ENCODE data around the gene RABGAP1. TPM values are rescaled to one million over a fixed set of nuclear protein-coding genes. Genes with fewer than 3 reads are reported as not detected.

Gene RABGAP1
- total RNA-seq, 2 donors from 2014 or later = 41.9 to 49.7 TPM

GRCh38 chr9:122978601-122979000, 37.8 kb downstream of the RABGAP1 start:
- H3K4me3 ChIP-seq (ENCODE audit: low read length) = no peak overlapping the region
- H3K9ac ChIP-seq (ENCODE audit: extremely low read depth, low read length, poor library complexity, severe bottlenecking) = no peak overlapping the region
- peaks cover 28% of the 10 kb centered on the region for H3K36me3 ChIP-seq (ENCODE audit: control insufficient read depth, insufficient read depth, low read length)
- no peak overlapping the region for H3K4me3 Mint-ChIP-seq
- H3K36me3 Mint-ChIP-seq (ENCODE audit: low read depth) = peaks cover 35% of the 10 kb centered on the region
- H3K4me1 Mint-ChIP-seq = peaks cover 2% of the 10 kb centered on the region
- no peak for DNase-seq
- no peak overlapping the region for H3K27ac ChIP-seq (ENCODE audit: low read depth, low read length)
- no peak for TF ChIP-seq CTCF (conservative IDR thresholded peaks at IDR 0.05)
- H3K9me3 ChIP-seq (ENCODE audit: control insufficient read depth, low read length) = no peaks in the 10 kb centered on the region
- WGBS, 2 experiments (ENCODE audit: insufficient coverage in 1 of 2, insufficient read length in 1 of 2) = 100% methylated on average over 1 of the region's 2 CpGs; no CpG with 5 or more reads in 1 of the 2 experiments
- no peaks in the 10 kb centered on the region for H3K27me3 ChIP-seq (ENCODE audit: control insufficient read depth, insufficient read depth, low read length, poor library complexity, severe bottlenecking)
- H3K9me3 Mint-ChIP-seq = no peaks in the 10 kb centered on the region
- no peaks in the 10 kb centered on the region for H3K4me1 ChIP-seq (ENCODE audit: control insufficient read depth, insufficient read depth, low read length)
- H3K27me3 Mint-ChIP-seq (ENCODE audit: insufficient read depth) = no peaks in the 10 kb centered on the region
- H3K27ac Mint-ChIP-seq = no peak overlapping the region

- DNase-seq = no peak
- peaks cover 39% of the 10 kb centered on the region for H3K36me3 Mint-ChIP-seq (ENCODE audit: low read depth)
- no peak overlapping the region for H3K27ac Mint-ChIP-seq
- no peaks in the 10 kb centered on the region for H3K9me3 Mint-ChIP-seq
- Histone ChIP-seq H3K36me3 (ENCODE audit: control insufficient read depth, insufficient read depth, low read length) (peaks cover 60% of the 10 kb centered on the region), H3K9me3 (ENCODE audit: control insufficient read depth, low read length) (no peaks in the 10 kb centered on the region), H3K27me3 (ENCODE audit: control insufficient read depth, insufficient read depth, low read length, poor library complexity, severe bottlenecking) (no peaks in the 10 kb centered on the region), H3K4me3 (ENCODE audit: low read length) (no peak overlapping the region), H3K9ac (ENCODE audit: extremely low read depth, low read length, poor library complexity, severe bottlenecking) (no peak overlapping the region), H3K27ac (ENCODE audit: low read depth, low read length) (no peak overlapping the region), H3K4me1 (ENCODE audit: control insufficient read depth, insufficient read depth, low read length) (no peaks in the 10 kb centered on the region)
- WGBS, 2 experiments (ENCODE audit: insufficient coverage in 1 of 2, insufficient read length in 1 of 2) = 90 to 91% methylated on average over 4 to 5 of the region's 5 CpGs
- H3K4me3 Mint-ChIP-seq = no peak overlapping the region
- H3K4me1 Mint-ChIP-seq = no peaks in the 10 kb centered on the region
- no peaks in the 10 kb centered on the region for H3K27me3 Mint-ChIP-seq (ENCODE audit: insufficient read depth)
- no peak for TF ChIP-seq CTCF (conservative IDR thresholded peaks at IDR 0.05)
Observed at GRCh38 chr9:122986010-122986409, 45.2 kb downstream of the RABGAP1 start.

GRCh38 chr9:122988141-122988540, 47.3 kb downstream of the RABGAP1 start:
- Mint-ChIP-seq H3K27ac (no peak overlapping the region), H3K9me3 (no peaks in the 10 kb centered on the region), H3K4me3 (no peak overlapping the region), H3K4me1 (no peaks in the 10 kb centered on the region), H3K36me3 (ENCODE audit: low read depth) (peaks cover 42% of the 10 kb centered on the region), H3K27me3 (ENCODE audit: insufficient read depth) (no peaks in the 10 kb centered on the region)
- Histone ChIP-seq H3K9ac (ENCODE audit: extremely low read depth, low read length, poor library complexity, severe bottlenecking) (no peak overlapping the region), H3K27ac (ENCODE audit: low read depth, low read length) (no peak overlapping the region), H3K27me3 (ENCODE audit: control insufficient read depth, insufficient read depth, low read length, poor library complexity, severe bottlenecking) (no peaks in the 10 kb centered on the region), H3K4me3 (ENCODE audit: low read length) (no peak overlapping the region), H3K9me3 (ENCODE audit: control insufficient read depth, low read length) (no peaks in the 10 kb centered on the region), H3K36me3 (ENCODE audit: control insufficient read depth, insufficient read depth, low read length) (peaks cover 66% of the 10 kb centered on the region), H3K4me1 (ENCODE audit: control insufficient read depth, insufficient read depth, low read length) (no peaks in the 10 kb centered on the region)
- 88 to 100% methylated on average over 1 to 2 of the region's 2 CpGs for WGBS, 2 experiments (ENCODE audit: insufficient coverage in 1 of 2, insufficient read length in 1 of 2)
- no peak for TF ChIP-seq CTCF (conservative IDR thresholded peaks at IDR 0.05)
- no peak for DNase-seq
